ENCODE results near the gene ARL15.

GRCh38 chr5:54009357-54009756 lies 301.0 kb downstream of the ARL15 start:
- TF ChIP-seq CTCF (IDR thresholded peaks at IDR 0.05) (no peak), POLR2A (IDR thresholded peaks at IDR 0.05) (no peak)
